ENCODE measurements around the gene PRDM12.
A peak's percentile ranks its signal among the peaks of the same experiment; 100 is the strongest.

PRDM12 gene

GRCh38 chr9:130693101-130693425 is 28.7 kb downstream of the PRDM12 start:
- DNase-seq = no peak

GRCh38 chr9:130693426-130694191 is 29.2 kb downstream of the PRDM12 start, which contains the start of gene EXOSC2:
EXOSC2 (plus strand) TSS chr9:130693780; CDS start chr9:130693792, 12 bp downstream.
- peak; percentile 91 to 95 (median 94) for DNase-seq

DNA sequence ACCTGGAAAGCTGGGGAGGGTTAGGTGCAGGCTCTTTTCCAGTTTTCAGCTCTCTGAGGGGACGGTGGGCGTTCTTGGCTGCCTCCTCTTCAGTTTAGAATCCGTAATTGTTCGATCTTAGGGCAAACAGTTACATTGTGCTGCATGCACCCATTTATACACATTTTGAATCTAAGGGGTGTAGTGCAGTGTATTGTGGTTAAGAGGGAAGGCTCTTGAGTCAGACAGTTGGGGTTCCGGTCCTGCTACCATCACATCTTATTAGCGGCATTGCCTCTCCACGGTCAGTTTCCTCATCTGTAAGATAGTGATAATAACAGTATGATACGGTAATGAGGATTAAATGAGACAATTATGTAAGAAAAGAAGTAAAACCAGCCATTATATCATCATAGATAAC is 29.8 kb downstream of the PRDM12 start:
- DNase-seq = no peak

- no peak for DNase-seq
Observed at GRCh38 chr9:130696139-130696650, 31.8 kb downstream of the PRDM12 start.

DNA sequence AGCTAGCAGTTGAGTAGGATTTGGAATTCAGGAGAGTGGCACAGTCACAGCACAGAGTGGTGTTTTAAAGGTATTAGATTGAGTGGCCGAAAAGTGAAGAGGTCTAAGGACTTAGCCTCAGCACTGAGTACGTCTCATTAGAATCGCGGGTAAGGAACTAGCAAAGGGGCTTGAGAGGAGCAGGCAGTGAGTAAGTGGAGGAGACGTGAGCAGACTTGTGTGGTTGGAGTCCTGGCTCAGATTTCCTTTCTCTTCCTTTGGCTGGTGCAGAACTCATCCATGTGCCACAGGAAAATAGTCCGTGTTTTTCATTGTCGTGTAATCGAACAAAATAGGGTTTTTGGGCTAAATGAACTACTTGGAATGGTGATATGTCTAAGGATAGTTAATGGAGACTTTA is 32.6 kb downstream of the PRDM12 start:
- DNase-seq = no peak

DNA sequence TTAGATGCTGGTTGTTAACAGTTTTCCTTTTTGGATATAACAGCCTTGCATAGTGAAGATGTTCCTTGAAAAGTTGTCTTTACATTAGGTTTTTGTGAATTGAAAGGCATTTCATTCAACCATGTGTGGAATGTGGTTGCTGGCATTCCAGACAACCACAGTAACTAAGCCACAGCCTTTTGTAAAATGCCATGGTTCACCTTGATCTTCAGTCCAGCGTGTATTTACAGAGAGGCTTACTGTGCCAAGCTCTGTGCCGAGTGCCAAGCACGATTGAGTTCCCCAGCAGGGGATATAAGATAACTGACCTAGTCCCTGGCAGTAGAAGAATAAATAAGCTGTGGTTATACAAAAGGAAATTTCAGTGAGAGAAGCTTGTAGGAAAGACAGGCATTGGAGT is 34.1 kb downstream of the PRDM12 start:
- DNase-seq = no peak

GRCh38 chr9:130699047-130699446 is 34.7 kb downstream of the PRDM12 start:
- no peak for DNase-seq

- peak; percentile 48 to 58 (median 53) for DNase-seq
Observed at GRCh38 chr9:130701059-130702022, 36.9 kb downstream of the PRDM12 start.

DNA sequence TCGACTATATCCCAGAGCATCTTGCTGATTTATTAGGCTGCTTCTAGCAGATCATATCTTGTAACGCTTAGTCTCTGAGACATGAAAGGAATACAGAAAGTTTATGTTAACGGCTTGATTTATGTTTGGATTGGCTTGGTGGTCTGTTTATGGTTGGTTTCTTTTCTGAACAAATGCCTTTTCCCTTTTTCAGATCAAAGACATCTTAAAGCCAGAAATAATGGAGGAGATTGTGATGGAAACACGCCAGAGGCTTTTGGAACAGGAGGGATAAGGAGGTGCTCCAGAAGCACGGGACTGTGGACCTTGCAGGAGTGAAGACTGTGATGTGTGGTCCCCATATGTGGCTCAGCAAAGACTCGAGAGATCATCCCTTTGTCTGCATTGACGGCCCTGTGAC is 39.1 kb downstream of the PRDM12 start:
- no peak for DNase-seq

- peak; percentile 26 to 61 (median 50) for DNase-seq
Observed at GRCh38 chr9:130707225-130707976, 43.0 kb downstream of the PRDM12 start.

- no peak for DNase-seq
Observed at GRCh38 chr9:130710822-130711352, 46.5 kb downstream of the PRDM12 start.

GRCh38 chr9:130711469-130711868 is 47.1 kb downstream of the PRDM12 start:
- DNase-seq = no peak

- DNase-seq = peak; percentile 94 to 98 (median 96)
Observed at GRCh38 chr9:130712564-130713285, 48.3 kb downstream of the PRDM12 start.

- DNase-seq = no peak
Observed at GRCh38 chr9:130713286-130713960, 49.0 kb downstream of the PRDM12 start.

DNA sequence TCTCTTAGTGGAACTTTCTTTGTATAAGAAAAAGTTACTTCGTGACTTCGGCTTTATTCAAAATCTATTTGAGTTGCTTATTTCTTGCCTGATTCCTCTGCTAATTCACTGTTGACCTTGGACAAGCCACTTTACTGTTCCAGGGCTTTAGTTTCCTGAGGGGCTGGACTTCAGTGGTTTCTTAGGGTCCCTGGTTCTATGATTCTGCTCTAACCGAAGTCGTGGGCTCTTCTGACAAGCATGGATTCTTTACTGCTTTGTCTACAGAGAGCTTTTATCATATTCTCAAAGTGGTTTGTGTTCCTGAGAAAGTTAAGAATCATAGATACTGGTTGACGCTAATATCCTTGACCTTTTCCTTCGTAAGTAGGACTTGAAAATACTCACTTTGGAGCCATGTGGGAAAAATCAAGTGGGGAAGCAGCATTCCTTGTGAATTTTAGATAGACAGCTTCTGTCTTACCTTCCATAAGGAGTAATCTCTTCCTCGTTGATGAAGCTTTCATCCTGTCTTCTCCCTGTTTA is 50.3 kb downstream of the PRDM12 start:
- no peak for DNase-seq

DNA sequence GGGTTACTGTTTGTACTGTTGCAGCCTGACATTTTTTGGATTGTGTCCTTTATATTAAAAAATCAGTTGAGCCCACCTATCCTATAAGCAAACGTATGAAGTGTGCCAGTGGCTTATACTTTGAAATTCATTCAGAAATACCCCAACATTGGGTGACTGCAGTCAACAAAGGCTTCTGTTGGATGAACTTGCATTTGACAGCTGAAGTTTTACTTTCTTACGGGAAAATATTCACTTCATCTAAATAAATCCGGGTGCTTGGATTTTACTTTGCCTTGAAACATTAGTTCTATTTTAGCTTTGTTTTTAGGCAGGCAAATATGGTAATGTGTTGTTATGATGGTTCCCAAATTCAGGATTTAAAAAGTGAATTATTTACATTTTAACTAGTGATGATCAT is 50.9 kb downstream of the PRDM12 start:
- DNase-seq = no peak

GRCh38 chr9:130718562-130718961 is 54.2 kb downstream of the PRDM12 start:
- DNase-seq = no peak

DNA sequence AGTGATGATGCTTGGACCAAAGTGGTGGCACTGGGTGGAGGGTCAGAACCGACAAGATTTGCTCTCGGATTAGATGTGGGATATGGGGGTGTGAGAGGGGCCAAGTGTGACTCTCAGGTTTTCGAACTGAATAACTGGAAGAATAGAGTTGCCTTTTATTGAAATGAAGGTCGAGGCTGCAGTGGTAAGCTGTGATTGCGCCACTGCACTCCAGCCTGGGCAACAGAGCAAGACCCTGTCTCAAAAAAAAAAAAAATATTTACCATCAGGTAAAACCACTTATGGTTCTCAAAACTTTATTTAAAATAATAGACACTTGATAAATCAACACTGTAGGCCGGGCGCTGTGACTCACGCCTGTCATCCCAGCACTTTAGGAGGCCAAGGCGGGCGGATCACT is 56.4 kb downstream of the PRDM12 start:
- DNase-seq = no peak

GRCh38 chr9:130728721-130729120 is 64.3 kb downstream of the PRDM12 start:
- DNase-seq = no peak

DNA sequence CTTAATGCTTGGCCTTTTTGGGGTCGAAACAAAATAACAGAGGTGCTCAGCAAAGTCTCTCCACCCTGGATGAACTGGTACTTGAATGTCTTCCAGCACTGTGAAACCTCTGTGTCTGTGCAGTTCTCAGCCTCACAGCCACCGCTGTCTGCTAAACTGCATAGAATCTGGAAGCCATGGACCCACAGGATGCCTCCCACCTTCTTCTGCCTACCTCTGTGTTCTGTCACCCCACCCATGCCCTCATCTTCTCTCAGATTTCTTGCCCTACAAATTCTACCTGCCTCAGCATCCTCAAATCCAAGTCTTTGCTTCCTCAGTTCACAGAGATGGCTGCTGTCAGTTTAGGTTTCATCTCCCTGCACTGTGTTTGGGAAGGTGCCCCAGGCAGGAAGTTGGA is 64.8 kb downstream of the PRDM12 start:
- no peak for DNase-seq

DNA sequence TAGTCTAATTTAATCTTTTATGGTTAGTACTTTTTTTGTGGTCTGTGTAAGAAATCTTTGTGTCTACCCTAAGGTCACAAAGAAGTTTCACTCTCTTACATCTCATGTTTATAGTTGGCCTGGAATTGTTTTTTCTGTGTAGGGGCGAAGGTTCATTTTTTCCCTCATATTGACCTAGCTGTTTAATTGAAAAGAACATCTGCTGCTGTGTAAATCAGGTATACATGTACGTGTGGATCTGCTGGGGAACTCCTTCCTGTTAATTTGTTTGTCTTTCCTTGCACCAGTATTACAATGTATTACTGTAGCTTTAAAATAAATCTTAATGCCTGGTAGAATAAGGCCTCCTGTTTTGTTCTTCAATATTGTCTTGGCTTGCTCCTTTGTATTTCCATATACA is 67.0 kb downstream of the PRDM12 start:
- no peak for DNase-seq
